ENCODE results near the gene STXBP4. TPM values are rescaled to one million over a fixed set of nuclear protein-coding genes. Genes with fewer than 3 reads are reported as not detected.
A peak's percentile ranks its signal among the peaks of the same experiment; 100 is the strongest.

STXBP4 gene
- total and polyA plus RNA-seq, 2 experiments from 2014 or later: 25.0 to 52.1 TPM

DNA sequence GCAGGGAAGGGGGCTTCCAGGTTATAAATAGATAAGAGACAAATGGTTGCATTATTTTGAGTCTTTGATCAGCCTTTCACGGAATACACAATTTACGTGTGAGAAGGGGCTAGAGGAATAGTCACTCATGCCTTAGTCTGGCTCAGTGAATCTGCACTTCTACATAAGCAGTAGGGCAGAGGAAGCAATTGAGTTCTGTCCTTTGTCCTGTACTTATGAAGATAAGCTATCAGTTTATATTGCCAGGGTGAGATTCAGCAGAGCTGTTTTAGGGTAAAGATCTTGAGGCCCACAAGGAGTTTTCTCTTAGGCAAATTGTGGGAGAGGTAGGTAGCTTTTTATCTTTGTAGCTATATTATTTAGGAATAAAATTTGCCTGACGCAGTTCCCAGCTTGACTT is 34.6 kb upstream of the STXBP4 start:
- Histone ChIP-seq H3K36me3 (ENCODE audit: insufficient read depth) (peaks cover 72% of the 10 kb centered on the region), H3K4me3 (no peak overlapping the region), H3K4me1 (ENCODE audit: insufficient read depth) (no peaks in the 10 kb centered on the region), H3K4me2 (no peak overlapping the region), H3K79me2 (replicated peaks; ENCODE audit: insufficient read depth) (no peaks in the 10 kb centered on the region), H3K27me3 (ENCODE audit: insufficient read depth) (no peaks in the 10 kb centered on the region), H3K27ac (ENCODE audit: low read depth) (no peak overlapping the region), H3K9me2 (ENCODE audit: insufficient read depth) (no peaks in the 10 kb centered on the region), H3F3A (replicated peaks; ENCODE audit: low read depth) (no peaks in the 10 kb centered on the region), H2AFZ (no peak overlapping the region), H4K20me1 (replicated peaks; ENCODE audit: insufficient read depth) (0 out of 2 replicates have a peak, but pooled peaks cover 3% of the 10 kb centered on the region)
- no peak for ATAC-seq
- H3K4me1 Mint-ChIP-seq: no peaks in the 10 kb centered on the region
- H3K4me3 Mint-ChIP-seq: no peak overlapping the region
- H3K27ac Mint-ChIP-seq: 0 out of 2 replicates have a peak overlapping the region, but pooled peaks have one; percentile 33
- no peak for DNase-seq (ENCODE audit: low spot score)
- peaks cover 86% of the 10 kb centered on the region for H3K36me3 Mint-ChIP-seq (ENCODE audit: low read depth)
- no peaks in the 10 kb centered on the region for H3K9me3 Mint-ChIP-seq
- TF ChIP-seq, protein P1, sequence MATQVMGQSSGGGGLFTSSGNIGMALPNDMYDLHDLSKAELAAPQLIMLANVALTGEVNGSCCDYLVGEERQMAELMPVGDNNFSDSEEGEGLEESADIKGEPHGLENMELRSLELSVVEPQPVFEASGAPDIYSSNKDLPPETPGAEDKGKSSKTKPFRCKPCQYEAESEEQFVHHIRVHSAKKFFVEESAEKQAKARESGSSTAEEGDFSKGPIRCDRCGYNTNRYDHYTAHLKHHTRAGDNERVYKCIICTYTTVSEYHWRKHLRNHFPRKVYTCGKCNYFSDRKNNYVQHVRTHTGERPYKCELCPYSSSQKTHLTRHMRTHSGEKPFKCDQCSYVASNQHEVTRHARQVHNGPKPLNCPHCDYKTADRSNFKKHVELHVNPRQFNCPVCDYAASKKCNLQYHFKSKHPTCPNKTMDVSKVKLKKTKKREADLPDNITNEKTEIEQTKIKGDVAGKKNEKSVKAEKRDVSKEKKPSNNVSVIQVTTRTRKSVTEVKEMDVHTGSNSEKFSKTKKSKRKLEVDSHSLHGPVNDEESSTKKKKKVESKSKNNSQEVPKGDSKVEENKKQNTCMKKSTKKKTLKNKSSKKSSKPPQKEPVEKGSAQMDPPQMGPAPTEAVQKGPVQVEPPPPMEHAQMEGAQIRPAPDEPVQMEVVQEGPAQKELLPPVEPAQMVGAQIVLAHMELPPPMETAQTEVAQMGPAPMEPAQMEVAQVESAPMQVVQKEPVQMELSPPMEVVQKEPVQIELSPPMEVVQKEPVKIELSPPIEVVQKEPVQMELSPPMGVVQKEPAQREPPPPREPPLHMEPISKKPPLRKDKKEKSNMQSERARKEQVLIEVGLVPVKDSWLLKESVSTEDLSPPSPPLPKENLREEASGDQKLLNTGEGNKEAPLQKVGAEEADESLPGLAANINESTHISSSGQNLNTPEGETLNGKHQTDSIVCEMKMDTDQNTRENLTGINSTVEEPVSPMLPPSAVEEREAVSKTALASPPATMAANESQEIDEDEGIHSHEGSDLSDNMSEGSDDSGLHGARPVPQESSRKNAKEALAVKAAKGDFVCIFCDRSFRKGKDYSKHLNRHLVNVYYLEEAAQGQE (IDR thresholded peaks at IDR 0.05; ENCODE audit: unreplicated experiment): no peak
- no peak for TF ChIP-seq STAT1 (IDR thresholded peaks at IDR 0.05; ENCODE audit: unreplicated experiment)
- TF ChIP-seq NANOG (IDR thresholded peaks at IDR 0.05; ENCODE audit: borderline replicate concordance): no peak
- TF ChIP-seq ZNF331 (CRISPR knock-in tag; IDR thresholded peaks at IDR 0.05; ENCODE audit: low read depth): no peak
- no peak for TF ChIP-seq CREB1 (CRISPR knock-in tag; IDR thresholded peaks at IDR 0.05; ENCODE audit: low read depth)
- no peak for TF ChIP-seq ZNF114 (CRISPR knock-in tag; IDR thresholded peaks at IDR 0.05)
- TF ChIP-seq, protein P2, sequence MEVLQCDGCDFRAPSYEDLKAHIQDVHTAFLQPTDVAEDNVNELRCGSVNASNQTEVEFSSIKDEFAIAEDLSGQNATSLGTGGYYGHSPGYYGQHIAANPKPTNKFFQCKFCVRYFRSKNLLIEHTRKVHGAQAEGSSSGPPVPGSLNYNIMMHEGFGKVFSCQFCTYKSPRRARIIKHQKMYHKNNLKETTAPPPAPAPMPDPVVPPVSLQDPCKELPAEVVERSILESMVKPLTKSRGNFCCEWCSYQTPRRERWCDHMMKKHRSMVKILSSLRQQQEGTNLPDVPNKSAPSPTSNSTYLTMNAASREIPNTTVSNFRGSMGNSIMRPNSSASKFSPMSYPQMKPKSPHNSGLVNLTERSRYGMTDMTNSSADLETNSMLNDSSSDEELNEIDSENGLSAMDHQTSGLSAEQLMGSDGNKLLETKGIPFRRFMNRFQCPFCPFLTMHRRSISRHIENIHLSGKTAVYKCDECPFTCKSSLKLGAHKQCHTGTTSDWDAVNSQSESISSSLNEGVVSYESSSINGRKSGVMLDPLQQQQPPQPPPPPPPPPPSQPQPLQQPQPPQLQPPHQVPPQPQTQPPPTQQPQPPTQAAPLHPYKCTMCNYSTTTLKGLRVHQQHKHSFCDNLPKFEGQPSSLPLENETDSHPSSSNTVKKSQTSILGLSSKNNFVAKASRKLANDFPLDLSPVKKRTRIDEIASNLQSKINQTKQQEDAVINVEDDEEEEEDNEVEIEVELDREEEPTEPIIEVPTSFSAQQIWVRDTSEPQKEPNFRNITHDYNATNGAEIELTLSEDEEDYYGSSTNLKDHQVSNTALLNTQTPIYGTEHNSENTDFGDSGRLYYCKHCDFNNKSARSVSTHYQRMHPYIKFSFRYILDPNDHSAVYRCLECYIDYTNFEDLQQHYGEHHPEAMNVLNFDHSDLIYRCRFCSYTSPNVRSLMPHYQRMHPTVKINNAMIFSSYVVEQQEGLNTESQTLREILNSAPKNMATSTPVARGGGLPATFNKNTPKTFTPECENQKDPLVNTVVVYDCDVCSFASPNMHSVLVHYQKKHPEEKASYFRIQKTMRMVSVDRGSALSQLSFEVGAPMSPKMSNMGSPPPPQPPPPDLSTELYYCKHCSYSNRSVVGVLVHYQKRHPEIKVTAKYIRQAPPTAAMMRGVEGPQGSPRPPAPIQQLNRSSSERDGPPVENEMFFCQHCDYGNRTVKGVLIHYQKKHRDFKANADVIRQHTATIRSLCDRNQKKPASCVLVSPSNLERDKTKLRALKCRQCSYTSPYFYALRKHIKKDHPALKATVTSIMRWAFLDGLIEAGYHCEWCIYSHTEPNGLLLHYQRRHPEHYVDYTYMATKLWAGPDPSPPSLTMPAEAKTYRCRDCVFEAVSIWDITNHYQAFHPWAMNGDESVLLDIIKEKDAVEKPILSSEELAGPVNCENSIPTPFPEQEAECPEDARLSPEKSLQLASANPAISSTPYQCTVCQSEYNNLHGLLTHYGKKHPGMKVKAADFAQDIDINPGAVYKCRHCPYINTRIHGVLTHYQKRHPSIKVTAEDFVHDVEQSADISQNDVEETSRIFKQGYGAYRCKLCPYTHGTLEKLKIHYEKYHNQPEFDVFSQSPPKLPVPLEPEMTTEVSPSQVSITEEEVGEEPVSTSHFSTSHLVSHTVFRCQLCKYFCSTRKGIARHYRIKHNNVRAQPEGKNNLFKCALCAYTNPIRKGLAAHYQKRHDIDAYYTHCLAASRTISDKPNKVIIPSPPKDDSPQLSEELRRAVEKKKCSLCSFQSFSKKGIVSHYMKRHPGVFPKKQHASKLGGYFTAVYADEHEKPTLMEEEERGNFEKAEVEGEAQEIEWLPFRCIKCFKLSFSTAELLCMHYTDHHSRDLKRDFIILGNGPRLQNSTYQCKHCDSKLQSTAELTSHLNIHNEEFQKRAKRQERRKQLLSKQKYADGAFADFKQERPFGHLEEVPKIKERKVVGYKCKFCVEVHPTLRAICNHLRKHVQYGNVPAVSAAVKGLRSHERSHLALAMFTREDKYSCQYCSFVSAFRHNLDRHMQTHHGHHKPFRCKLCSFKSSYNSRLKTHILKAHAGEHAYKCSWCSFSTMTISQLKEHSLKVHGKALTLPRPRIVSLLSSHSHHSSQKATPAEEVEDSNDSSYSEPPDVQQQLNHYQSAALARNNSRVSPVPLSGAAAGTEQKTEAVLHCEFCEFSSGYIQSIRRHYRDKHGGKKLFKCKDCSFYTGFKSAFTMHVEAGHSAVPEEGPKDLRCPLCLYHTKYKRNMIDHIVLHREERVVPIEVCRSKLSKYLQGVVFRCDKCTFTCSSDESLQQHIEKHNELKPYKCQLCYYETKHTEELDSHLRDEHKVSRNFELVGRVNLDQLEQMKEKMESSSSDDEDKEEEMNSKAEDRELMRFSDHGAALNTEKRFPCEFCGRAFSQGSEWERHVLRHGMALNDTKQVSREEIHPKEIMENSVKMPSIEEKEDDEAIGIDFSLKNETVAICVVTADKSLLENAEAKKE (CRISPR knock-in tag; IDR thresholded peaks at IDR 0.05): no peak
- peaks cover 3% of the 10 kb centered on the region for H3K27me3 Mint-ChIP-seq (ENCODE audit: insufficient read depth, low read depth, poor library complexity)
